ENCODE results near the gene PRKAG3.
"Not testable (repeated sequence)": the region's sequence is repeated elsewhere in the genome, so short reads cannot be mapped to it uniquely, and the experiment has no call there.

Gene PRKAG3

DNA sequence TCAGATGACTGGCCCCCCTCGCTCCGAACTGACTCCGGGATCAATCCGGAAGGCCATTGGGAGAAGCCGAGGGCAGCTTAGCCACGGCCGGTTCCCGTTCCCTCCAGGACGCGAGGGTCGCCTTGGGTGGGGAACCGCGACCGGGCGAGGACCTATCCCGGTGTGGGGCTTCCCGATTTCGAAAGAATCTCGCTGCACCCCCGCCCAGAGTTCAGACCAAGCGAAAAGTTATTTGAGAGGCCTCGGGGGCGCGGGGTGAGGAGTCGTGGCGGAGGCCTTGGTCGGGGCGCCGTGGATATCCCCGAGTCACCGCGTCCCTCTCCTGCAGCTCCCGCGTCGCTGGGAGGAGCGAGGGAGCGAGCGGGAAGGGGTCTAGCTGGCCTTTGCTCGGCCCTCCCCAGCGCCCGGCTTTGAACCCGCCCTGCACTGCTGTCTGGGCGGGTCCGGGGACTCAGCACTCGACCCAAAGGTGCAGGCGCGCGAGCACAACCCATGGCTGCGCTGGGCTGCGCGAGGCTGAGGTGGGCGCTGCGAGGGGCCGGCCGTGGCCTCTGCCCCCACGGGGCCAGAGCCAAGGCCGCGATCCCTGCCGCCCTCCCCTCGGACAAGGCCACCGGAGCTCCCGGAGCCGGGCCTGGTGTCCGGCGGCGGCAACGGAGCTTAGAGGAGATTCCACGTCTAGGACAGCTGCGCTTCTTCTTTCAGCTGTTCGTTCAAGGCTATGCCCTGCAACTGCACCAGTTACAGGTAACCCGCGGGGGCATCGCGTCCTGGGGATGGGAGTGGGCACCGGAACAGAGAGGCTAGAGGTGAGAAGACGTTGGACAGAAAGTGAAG is 49.7 kb downstream of the PRKAG3 start, which contains the start of gene CYP27A1:
Gene CYP27A1, plus strand, starts transcription at position 457 of the 837 bp plus-strand sequence. Its CDS starts 36 bp downstream, at position 493.
- no peak for DNase-seq (ENCODE audit: low read depth)

- no peak for DNase-seq (ENCODE audit: low read depth)
These were observed 50.5 kb downstream of the PRKAG3 start for GRCh38 chr2:218780851-218781690.

DNA sequence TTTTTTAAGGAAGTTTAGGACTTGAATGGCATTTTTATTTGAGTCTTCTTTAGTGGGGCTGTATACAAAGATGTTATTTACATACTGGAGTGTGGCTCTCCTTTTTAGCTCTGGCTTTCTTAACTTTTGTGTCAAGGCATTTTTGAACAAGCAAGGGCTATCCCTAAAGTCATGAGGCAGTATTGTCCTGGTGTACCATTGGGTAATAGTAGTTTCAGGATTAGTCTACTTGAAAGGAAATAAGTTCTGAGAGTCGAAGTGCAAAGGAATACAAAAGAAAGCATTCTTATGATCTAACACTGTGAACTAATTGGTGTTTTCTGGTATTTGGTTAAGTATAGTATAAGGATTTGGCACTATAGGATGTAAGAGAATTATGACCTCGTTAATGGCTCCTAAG is 51.6 kb downstream of the PRKAG3 start:
- DNase-seq (ENCODE audit: low read depth): no peak

DNA sequence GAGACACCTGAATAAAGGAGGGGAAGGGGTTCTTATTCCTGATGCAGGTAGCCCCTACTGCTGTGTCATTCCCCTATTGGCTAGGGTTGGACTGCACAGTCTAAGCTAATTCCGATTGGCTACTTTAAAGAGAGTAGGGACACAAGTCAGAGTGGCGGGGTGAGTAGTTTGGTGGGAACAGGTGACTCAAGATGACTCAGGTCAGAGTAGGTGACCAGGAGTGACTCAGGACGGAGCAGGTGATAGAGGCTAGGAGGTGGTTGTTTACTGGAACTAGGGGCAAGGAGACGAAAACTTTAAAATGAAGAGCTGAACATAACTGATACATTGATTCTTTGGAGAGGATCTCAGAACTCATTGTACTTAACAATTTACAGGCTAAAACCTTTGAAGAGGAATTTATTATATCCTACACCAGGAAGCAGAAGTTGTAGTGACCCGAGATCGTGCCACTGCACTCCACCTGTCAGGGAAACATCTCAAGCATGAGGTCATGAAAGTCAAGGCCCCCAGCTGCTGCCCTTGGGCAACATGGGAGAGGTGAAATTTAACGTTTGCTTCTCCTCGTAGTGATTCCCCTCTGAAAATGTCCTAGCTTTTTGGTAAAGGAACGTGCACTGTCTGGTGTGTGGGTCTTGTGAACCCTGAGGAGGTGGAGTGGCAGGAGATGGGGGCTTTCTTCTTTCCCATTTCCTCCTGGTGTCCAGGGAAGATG is 54.2 kb downstream of the PRKAG3 start:
- DNase-seq (ENCODE audit: low read depth): no peak

DNA sequence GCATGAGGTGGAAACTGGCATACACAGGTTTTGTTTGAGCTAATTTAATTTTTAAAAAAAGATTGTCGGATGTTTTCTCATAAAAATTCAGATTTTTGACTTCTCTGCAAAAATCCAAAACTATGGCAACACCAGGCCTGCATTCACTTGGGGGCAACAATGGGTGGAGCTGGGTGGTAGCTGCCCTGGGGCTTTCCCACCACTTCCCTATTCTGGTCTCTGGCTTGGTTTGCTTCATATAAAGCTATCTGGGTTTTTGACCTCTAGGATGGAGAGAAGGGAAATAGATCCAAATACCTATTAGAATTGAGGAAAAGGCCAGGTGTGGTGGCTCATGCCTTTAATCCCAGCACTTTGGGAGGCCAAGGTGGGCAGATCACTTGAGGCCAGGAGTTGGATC is 55.1 kb downstream of the PRKAG3 start:
- no peak for DNase-seq (ENCODE audit: low read depth)

- no peak for DNase-seq (ENCODE audit: low read depth)
These were observed 57.7 kb downstream of the PRKAG3 start for GRCh38 chr2:218773881-218774280.

DNA sequence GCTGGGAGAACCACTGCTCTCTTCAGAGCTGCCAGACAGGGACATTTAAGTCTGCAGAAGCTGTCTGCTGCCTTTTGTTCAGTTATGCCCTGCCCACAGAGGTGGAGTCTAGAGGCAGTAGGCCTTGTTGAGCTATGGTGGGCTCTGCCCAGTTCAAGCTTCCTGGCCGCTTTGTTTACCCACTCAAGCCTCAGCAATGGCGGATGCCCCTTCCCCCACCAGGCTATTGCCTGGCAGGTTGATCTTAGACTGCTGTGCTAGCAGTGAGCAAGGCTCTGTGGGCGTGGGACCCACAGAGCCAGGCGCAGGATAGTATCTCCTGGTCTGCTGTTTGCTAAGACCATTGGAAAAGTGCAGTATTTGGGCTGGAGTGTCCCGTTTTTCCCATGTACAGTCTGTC is 58.8 kb downstream of the PRKAG3 start:
- not testable (repeated sequence) for DNase-seq (ENCODE audit: low read depth)

Measured in stimulated activated CD8-positive, alpha-beta memory T cell treated with anti-CD3 and anti-CD28 coated beads, Interleukin-4, amount 100 ng/mL, for 24 hours (primary cell).